ENCODE measurements around the gene LRMDA. TPM values are rescaled to one million over a fixed set of nuclear protein-coding genes. Genes with fewer than 3 reads are reported as not detected.

The LRMDA gene
- total and polyA plus RNA-seq, 2 donors (not counting 1 experiment from before 2014, with no cell fraction given) = 0.12 TPM; not detected in 1

DNA sequence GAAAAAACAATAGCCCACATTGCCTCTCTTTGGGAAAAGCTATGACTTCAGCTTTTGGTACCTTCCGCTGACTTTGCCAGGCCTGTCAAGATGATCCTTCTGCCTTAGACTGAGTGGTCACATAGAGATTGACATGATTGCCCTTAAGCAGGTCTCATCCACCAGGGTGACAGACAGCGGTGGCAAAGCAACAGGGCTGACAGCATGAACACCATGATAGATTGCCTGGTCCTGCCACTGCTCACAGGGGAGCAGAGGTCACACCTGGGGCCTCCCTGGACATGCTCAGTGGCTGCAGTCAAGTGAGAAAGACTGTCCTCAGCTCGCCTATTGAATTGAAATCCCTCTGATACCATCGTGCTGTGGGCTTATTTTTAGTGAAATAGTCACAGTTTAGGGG lies 1125.9 kb downstream of the LRMDA start:
- H2AFZ ChIP-seq (ENCODE audit: insufficient read depth, low read depth, low read length, poor library complexity, severe bottlenecking) = no peak overlapping the region
- CTCF ChIA-PET = no interaction called here

DNA sequence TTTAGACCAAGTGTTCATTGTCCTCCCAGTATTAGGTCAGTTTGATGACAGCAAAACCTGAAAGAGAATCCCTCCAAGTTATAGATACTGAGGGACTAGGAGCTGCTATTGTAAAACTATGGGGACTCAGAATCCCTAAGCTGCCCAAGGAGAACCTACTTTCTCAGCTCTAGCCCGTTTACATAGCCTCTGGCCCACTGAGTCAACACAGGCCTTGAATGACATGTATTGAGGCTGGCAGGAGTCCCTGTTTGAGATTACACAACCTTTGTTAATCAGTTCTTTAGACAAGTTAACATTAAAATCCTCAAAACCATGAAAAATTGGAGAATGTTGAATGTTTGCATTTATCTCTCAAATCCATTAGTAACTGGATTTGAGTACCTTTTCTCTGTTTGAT lies 1127.2 kb downstream of the LRMDA start:
- Histone ChIP-seq H3K4me3 (ENCODE audit: control extremely low read depth in 1 of 5, extremely low read depth in 1 of 5, insufficient read depth in 1 of 5, low read depth in 2 of 5, low read length in 4 of 5) (no peak overlapping the region), H3K27ac (ENCODE audit: low read length in 2 of 2) (no peak overlapping the region), H3K9ac (ENCODE audit: low read length) (no peak overlapping the region), H2AFZ (ENCODE audit: insufficient read depth, low read depth, low read length, poor library complexity, severe bottlenecking) (no peak overlapping the region), H3K4me1 (ENCODE audit: control insufficient read depth in 2 of 2, insufficient read depth in 2 of 2, low read length in 2 of 2) (no peaks in the 10 kb centered on the region), H4K20me1 (ENCODE audit: control insufficient read depth, insufficient read depth, low read length, poor library complexity, severe bottlenecking) (no peaks in the 10 kb centered on the region), H3K9me3 (ENCODE audit: control extremely low read depth in 1 of 3, control insufficient read depth in 2 of 3, insufficient read depth in 1 of 3, low read length in 2 of 3) (no peaks in the 10 kb centered on the region), H3K79me2 (ENCODE audit: control insufficient read depth, insufficient read depth, low read length) (no peaks in the 10 kb centered on the region), H3K36me3 (replicated peaks in 1 of 2; ENCODE audit: control extremely low read depth in 1 of 2, control insufficient read depth in 1 of 2, extremely low read depth in 1 of 2, insufficient read depth in 2 of 2, low read length in 1 of 2) (no peaks in the 10 kb centered on the region), H3K4me2 (replicated peaks; ENCODE audit: low read depth, low read length, poor library complexity, severe bottlenecking) (no peak overlapping the region), H3K27me3 (replicated peaks in 1 of 4; ENCODE audit: control extremely low read depth in 1 of 4, control insufficient read depth in 3 of 4, insufficient read depth in 4 of 4, low read length in 3 of 4) (no peaks in the 10 kb centered on the region)
- ChIA-PET CTCF (interaction anchor here (0.9 kb wide), 1 partner anchor 12 kb away, joined by 3 read pairs; no protein-coding TSS in a partner anchor), POLR2A (no interaction called here)
- intact Hi-C loops (cut with micrococcal nuclease) = no loop called here
- H3K27me3 Mint-ChIP-seq = peaks cover 9% of the 10 kb centered on the region
- H3K4me1 Mint-ChIP-seq = no peaks in the 10 kb centered on the region
- ATAC-seq (ENCODE audit: low read depth) = no peak
- DNase-seq = no peak
- H3K9me3 Mint-ChIP-seq (ENCODE audit: insufficient read depth) = no peaks in the 10 kb centered on the region
- TF ChIP-seq, protein P1, sequence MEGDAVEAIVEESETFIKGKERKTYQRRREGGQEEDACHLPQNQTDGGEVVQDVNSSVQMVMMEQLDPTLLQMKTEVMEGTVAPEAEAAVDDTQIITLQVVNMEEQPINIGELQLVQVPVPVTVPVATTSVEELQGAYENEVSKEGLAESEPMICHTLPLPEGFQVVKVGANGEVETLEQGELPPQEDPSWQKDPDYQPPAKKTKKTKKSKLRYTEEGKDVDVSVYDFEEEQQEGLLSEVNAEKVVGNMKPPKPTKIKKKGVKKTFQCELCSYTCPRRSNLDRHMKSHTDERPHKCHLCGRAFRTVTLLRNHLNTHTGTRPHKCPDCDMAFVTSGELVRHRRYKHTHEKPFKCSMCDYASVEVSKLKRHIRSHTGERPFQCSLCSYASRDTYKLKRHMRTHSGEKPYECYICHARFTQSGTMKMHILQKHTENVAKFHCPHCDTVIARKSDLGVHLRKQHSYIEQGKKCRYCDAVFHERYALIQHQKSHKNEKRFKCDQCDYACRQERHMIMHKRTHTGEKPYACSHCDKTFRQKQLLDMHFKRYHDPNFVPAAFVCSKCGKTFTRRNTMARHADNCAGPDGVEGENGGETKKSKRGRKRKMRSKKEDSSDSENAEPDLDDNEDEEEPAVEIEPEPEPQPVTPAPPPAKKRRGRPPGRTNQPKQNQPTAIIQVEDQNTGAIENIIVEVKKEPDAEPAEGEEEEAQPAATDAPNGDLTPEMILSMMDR (IDR thresholded peaks at IDR 0.05) = no peak
- TF ChIP-seq EZH2 (IDR thresholded peaks at IDR 0.05; ENCODE audit: borderline replicate concordance, insufficient read depth, low read depth, low read length, poor library complexity, severe bottlenecking) = no peak
- WGBS (ENCODE audit: insufficient coverage) = no CpG with 5 or more reads among the region's 1 CpG
- H3K27ac Mint-ChIP-seq = no peak overlapping the region
- no peak overlapping the region for H3K4me3 Mint-ChIP-seq

More for the DNA sequence above, 1125.9 kb downstream of the LRMDA start:
- Histone ChIP-seq H3K9ac (ENCODE audit: low read length) (no peak overlapping the region), H3K4me2 (replicated peaks; ENCODE audit: low read depth, low read length, poor library complexity, severe bottlenecking) (no peak overlapping the region), H3K27ac (ENCODE audit: low read length in 2 of 2) (no peak overlapping the region), H3K27me3 (replicated peaks in 1 of 4; ENCODE audit: control extremely low read depth in 1 of 4, control insufficient read depth in 3 of 4, insufficient read depth in 4 of 4, low read length in 3 of 4) (no peaks in the 10 kb centered on the region), H3K9me3 (ENCODE audit: control extremely low read depth in 1 of 3, control insufficient read depth in 2 of 3, insufficient read depth in 1 of 3, low read length in 2 of 3) (no peaks in the 10 kb centered on the region), H3K4me3 (ENCODE audit: control extremely low read depth in 1 of 5, extremely low read depth in 1 of 5, insufficient read depth in 1 of 5, low read depth in 2 of 5, low read length in 4 of 5) (no peak overlapping the region), H3K36me3 (replicated peaks in 1 of 2; ENCODE audit: control extremely low read depth in 1 of 2, control insufficient read depth in 1 of 2, extremely low read depth in 1 of 2, insufficient read depth in 2 of 2, low read length in 1 of 2) (no peaks in the 10 kb centered on the region), H3K4me1 (ENCODE audit: control insufficient read depth in 2 of 2, insufficient read depth in 2 of 2, low read length in 2 of 2) (no peaks in the 10 kb centered on the region), H4K20me1 (ENCODE audit: control insufficient read depth, insufficient read depth, low read length, poor library complexity, severe bottlenecking) (no peaks in the 10 kb centered on the region), H3K79me2 (ENCODE audit: control insufficient read depth, insufficient read depth, low read length) (no peaks in the 10 kb centered on the region)
- POLR2A ChIA-PET = no interaction called here
- H3K9me3 Mint-ChIP-seq (ENCODE audit: insufficient read depth) = no peaks in the 10 kb centered on the region
- intact Hi-C loops (cut with micrococcal nuclease) = no loop called here
- TF ChIP-seq, protein P1 (IDR thresholded peaks at IDR 0.05) = no peak
- TF ChIP-seq EZH2 (IDR thresholded peaks at IDR 0.05; ENCODE audit: borderline replicate concordance, insufficient read depth, low read depth, low read length, poor library complexity, severe bottlenecking) = no peak
- peaks cover 9% of the 10 kb centered on the region for H3K27me3 Mint-ChIP-seq
- ATAC-seq (ENCODE audit: low read depth) (no peak), DNase-seq (no peak)
- H3K4me1 Mint-ChIP-seq = no peaks in the 10 kb centered on the region
- no peak overlapping the region for H3K4me3 Mint-ChIP-seq
- H3K27ac Mint-ChIP-seq = no peak overlapping the region
- 100% methylated on average over 2 of the region's 4 CpGs for WGBS (ENCODE audit: insufficient coverage)
